ENCODE measurements around the gene SHC3.
"Not testable (repeated sequence)": the region's sequence is repeated elsewhere in the genome, so short reads cannot be mapped to it uniquely, and the experiment has no call there.

SHC3 gene

DNA sequence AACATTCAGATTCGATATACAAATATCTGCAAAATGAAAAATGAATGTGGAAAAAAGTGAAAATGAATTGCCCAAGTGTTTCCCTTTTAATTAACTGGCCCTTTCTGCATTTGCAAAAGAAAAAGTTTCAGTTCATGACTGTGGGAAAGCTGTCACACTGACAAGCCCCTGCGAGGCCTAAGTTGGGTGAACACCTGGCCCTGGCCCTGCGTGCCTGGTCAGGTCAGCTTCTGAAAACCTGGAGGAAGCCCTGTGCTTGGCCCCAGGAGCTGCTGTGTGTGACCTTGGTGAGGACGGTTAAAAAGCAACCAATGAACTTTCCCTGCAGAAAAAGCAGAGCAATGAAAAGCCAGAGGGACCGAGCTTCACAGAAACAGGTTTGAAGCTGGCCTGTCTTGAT is 41.0 kb upstream of the SHC3 start:
- no peak for DNase-seq (ENCODE audit: low spot score)
- TF ChIP-seq, protein P1, sequence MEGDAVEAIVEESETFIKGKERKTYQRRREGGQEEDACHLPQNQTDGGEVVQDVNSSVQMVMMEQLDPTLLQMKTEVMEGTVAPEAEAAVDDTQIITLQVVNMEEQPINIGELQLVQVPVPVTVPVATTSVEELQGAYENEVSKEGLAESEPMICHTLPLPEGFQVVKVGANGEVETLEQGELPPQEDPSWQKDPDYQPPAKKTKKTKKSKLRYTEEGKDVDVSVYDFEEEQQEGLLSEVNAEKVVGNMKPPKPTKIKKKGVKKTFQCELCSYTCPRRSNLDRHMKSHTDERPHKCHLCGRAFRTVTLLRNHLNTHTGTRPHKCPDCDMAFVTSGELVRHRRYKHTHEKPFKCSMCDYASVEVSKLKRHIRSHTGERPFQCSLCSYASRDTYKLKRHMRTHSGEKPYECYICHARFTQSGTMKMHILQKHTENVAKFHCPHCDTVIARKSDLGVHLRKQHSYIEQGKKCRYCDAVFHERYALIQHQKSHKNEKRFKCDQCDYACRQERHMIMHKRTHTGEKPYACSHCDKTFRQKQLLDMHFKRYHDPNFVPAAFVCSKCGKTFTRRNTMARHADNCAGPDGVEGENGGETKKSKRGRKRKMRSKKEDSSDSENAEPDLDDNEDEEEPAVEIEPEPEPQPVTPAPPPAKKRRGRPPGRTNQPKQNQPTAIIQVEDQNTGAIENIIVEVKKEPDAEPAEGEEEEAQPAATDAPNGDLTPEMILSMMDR (IDR thresholded peaks at IDR 0.05; ENCODE audit: extremely low read depth, insufficient read depth, missing control alignments): no peak
- in situ Hi-C loops (cut with MboI; ENCODE audit: low pct_unique_long_range_greater_than_20kb, low sequenced_read_pairs, unreplicated experiment): no loop called here

DNA sequence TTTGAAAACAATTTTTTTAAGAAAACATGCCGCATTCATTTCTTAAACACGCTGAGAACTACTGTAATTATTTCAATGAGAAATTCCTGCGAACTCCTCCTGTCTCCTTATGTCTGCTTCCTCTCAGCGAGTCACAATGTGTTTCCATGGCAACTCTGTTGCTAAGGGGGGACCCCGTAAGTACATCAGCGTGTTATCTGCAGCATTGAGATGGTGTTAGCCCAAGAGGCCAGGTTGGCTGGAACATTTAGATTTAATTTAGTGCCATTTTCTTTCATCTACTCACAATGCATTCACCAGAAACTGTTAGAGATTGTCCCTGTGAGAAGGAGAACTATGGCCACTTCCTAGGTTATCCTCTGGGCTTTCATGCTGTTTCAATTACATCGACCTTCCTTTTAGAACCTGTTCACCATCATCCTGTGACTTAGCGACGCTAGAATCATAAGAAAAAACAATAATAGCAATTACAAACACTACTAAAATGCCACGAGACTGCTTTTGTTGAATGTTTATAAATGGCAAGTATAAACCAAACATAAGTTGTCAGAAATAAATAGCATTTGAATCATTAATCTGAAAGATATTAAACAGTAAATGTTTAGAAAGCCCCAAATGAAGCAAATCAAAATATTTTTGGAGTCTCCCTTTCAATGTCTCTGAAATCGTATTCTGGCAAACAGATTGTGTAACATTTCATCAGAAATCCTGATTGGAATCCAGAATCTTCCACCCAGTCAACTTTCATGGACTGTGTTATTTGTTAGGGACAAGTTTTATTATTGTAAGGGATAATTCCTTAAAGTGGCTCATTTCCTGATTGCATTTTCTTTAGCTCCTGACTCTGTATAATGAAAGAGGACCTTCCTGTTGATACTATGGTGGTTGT is 39.7 kb upstream of the SHC3 start:
- no peak for DNase-seq (ENCODE audit: low spot score)
- in situ Hi-C loops (cut with MboI; ENCODE audit: low pct_unique_long_range_greater_than_20kb, low sequenced_read_pairs, unreplicated experiment): no loop called here
- TF ChIP-seq, protein P1 (IDR thresholded peaks at IDR 0.05; ENCODE audit: extremely low read depth, insufficient read depth, missing control alignments): no peak

- TF ChIP-seq, protein P1 (IDR thresholded peaks at IDR 0.05; ENCODE audit: extremely low read depth, insufficient read depth, missing control alignments): no peak
- in situ Hi-C loops (cut with MboI; ENCODE audit: low pct_unique_long_range_greater_than_20kb, low sequenced_read_pairs, unreplicated experiment): no loop called here
- DNase-seq (ENCODE audit: low spot score): no peak
Observed at GRCh38 chr9:89215342-89215741, 36.7 kb upstream of the SHC3 start.

GRCh38 chr9:89213396-89213880 is 34.8 kb upstream of the SHC3 start:
- no peak for DNase-seq (ENCODE audit: low spot score)
- TF ChIP-seq, protein P1 (IDR thresholded peaks at IDR 0.05; ENCODE audit: extremely low read depth, insufficient read depth, missing control alignments): no peak
- in situ Hi-C loops (cut with MboI; ENCODE audit: low pct_unique_long_range_greater_than_20kb, low sequenced_read_pairs, unreplicated experiment): no loop called here

GRCh38 chr9:89212171-89212570 is 33.6 kb upstream of the SHC3 start:
- DNase-seq (ENCODE audit: low spot score): no peak
- in situ Hi-C loops (cut with MboI; ENCODE audit: low pct_unique_long_range_greater_than_20kb, low sequenced_read_pairs, unreplicated experiment): no loop called here
- TF ChIP-seq, protein P1 (IDR thresholded peaks at IDR 0.05; ENCODE audit: extremely low read depth, insufficient read depth, missing control alignments): no peak

- DNase-seq (ENCODE audit: low spot score); in situ Hi-C loops (cut with MboI; ENCODE audit: low pct_unique_long_range_greater_than_20kb, low sequenced_read_pairs, unreplicated experiment): not testable (repeated sequence)
Observed at GRCh38 chr9:89209311-89209710, 30.7 kb upstream of the SHC3 start.

- DNase-seq (ENCODE audit: low spot score): no peak
- TF ChIP-seq, protein P1 (IDR thresholded peaks at IDR 0.05; ENCODE audit: extremely low read depth, insufficient read depth, missing control alignments): no peak
- in situ Hi-C loops (cut with MboI; ENCODE audit: low pct_unique_long_range_greater_than_20kb, low sequenced_read_pairs, unreplicated experiment): no loop called here
Observed at GRCh38 chr9:89207026-89207425, 28.4 kb upstream of the SHC3 start.

Measured in GM13977 (cell line).